Spinal cord (tissue), 10 donors: ENCODE data around the gene PIR. TPM values are rescaled to one million over a fixed set of nuclear protein-coding genes. Genes with fewer than 3 reads are reported as not detected.
A peak's percentile ranks its signal among the peaks of the same experiment; 100 is the strongest.

Experiments
- DNase-seq, 6 donors: peaks; one replicate each; pipeline versions ENCODE4 v3.0.0 to v3.0.0-alpha.2; 2013 to 2015; ENCODE audit warnings: low spot score in 6 of 6, low read depth in 4 of 6
- H3K27ac ChIP-seq: one replicate; pipeline ENCODE4 v1.5.1; 2013; ENCODE audit warnings: low read depth, low read length, control low read depth
- H3K27me3 ChIP-seq: one replicate; pipeline ENCODE4 v1.6.1; 2013; ENCODE audit warnings: low read length; ENCODE audit not compliant: control insufficient read depth, insufficient read depth
- H3K36me3 ChIP-seq: one replicate; pipeline ENCODE4 v1.6.1; 2013; ENCODE audit warnings: low read length; ENCODE audit not compliant: control insufficient read depth, insufficient read depth
- H3K4me1 ChIP-seq: one replicate; pipeline ENCODE4 v1.6.1; 2013; ENCODE audit warnings: low read length; ENCODE audit not compliant: control insufficient read depth, insufficient read depth
- H3K4me3 ChIP-seq: one replicate; pipeline ENCODE4 v1.5.1; 2013; ENCODE audit warnings: low read depth, low read length, control low read depth
- H3K9me3 ChIP-seq: one replicate; pipeline ENCODE4 v1.6.1; 2013; ENCODE audit warnings: low read length; ENCODE audit not compliant: control insufficient read depth, insufficient read depth
- WGBS: methylation state at CpG from one replicate; pipeline ENCODE4 v1.1.5; 2013; ENCODE audit warnings: missing lambda C conversion rate; ENCODE audit not compliant: insufficient coverage; 5-methylcytosine and 5-hydroxymethylcytosine counted together
- polyA plus RNA-seq, 2 donors: library from polyadenylated mRNA; unstranded; fragments of 120-200 nt; gene quantifications; one replicate each; pipeline ENCODE4 v1.2.1, GENCODE V29; 2013; ENCODE audit not compliant: insufficient read length in 2 of 2
- total RNA-seq, 2 donors: library from RNA; depleted of rRNA in 1 of 2; stranded (reverse); fragments of 120-200 nt in 1 of 2; fragments of >200 nt in 1 of 2; gene quantifications; one replicate each; pipeline versions ENCODE4 v1.2.3 to v1.2.4, GENCODE V29; 2013 to 2014
- donor health status: healthy.

PIR gene
- total and polyA plus RNA-seq, 4 donors = 5.3 to 9.9 (median 7.6) TPM

- no peaks in the 10 kb centered on the region for H3K9me3 ChIP-seq
- WGBS = no CpG with 5 or more reads among the region's 2 CpGs
- no peak overlapping the region for H3K4me3 ChIP-seq
- H3K27me3 ChIP-seq = peaks cover 11% of the 10 kb centered on the region
- no peaks in the 10 kb centered on the region for H3K36me3 ChIP-seq
- no peaks in the 10 kb centered on the region for H3K4me1 ChIP-seq
- no peak overlapping the region for H3K27ac ChIP-seq
- DNase-seq = no peak
These were observed 82.2 kb downstream of the PIR start for GRCh38 chrX:15410947-15411346.

- no peak for DNase-seq
These were observed 82.7 kb downstream of the PIR start for GRCh38 chrX:15410430-15410829.

GRCh38 chrX:15405846-15406245 lies 87.3 kb downstream of the PIR start:
- Histone ChIP-seq H3K27me3 (peaks cover 19% of the 10 kb centered on the region), H3K36me3 (no peaks in the 10 kb centered on the region)
- DNase-seq = no peak

More at GRCh38 chrX:15410430-15410829, 82.7 kb downstream of the PIR start:
- no peak overlapping the region for H3K4me3 ChIP-seq
- no peaks in the 10 kb centered on the region for H3K36me3 ChIP-seq
- H3K9me3 ChIP-seq = no peaks in the 10 kb centered on the region
- no peak overlapping the region for H3K27ac ChIP-seq
- no peaks in the 10 kb centered on the region for H3K4me1 ChIP-seq
- peaks cover 11% of the 10 kb centered on the region for H3K27me3 ChIP-seq

GRCh38 chrX:15404401-15405096 lies 88.6 kb downstream of the PIR start:
- H3K36me3 ChIP-seq = no peaks in the 10 kb centered on the region
- 40% methylated on average over 1 of the region's 7 CpGs for WGBS
- H3K9me3 ChIP-seq = no peaks in the 10 kb centered on the region
- H3K27ac ChIP-seq = no peak overlapping the region
- H3K4me1 ChIP-seq = no peaks in the 10 kb centered on the region
- H3K27me3 ChIP-seq = peaks cover 21% of the 10 kb centered on the region
- peak in 1 of 6 donors; percentile 41 for DNase-seq
- no peak overlapping the region for H3K4me3 ChIP-seq

More at GRCh38 chrX:15405846-15406245, 87.3 kb downstream of the PIR start:
- Histone ChIP-seq H3K9me3 (no peaks in the 10 kb centered on the region), H3K4me3 (no peak overlapping the region), H3K4me1 (no peaks in the 10 kb centered on the region), H3K27ac (no peak overlapping the region)
- WGBS = no CpG with 5 or more reads among the region's 3 CpGs

- Histone ChIP-seq H3K4me1 (no peaks in the 10 kb centered on the region), H3K36me3 (no peaks in the 10 kb centered on the region), H3K9me3 (no peaks in the 10 kb centered on the region), H3K27me3 (peaks cover 14% of the 10 kb centered on the region), H3K4me3 (no peak overlapping the region), H3K27ac (no peak overlapping the region)
- WGBS = no CpG with 5 or more reads among the region's 2 CpGs
- DNase-seq = no peak
These were observed 91.8 kb downstream of the PIR start for GRCh38 chrX:15401378-15401777.

- Histone ChIP-seq H3K27me3 (peaks cover 10% of the 10 kb centered on the region), H3K9me3 (no peaks in the 10 kb centered on the region), H3K4me3 (no peak overlapping the region), H3K36me3 (no peaks in the 10 kb centered on the region), H3K4me1 (no peaks in the 10 kb centered on the region), H3K27ac (no peak overlapping the region)
- WGBS = no CpG with 5 or more reads among the region's 3 CpGs
- no peak for DNase-seq
These were observed 93.2 kb downstream of the PIR start for GRCh38 chrX:15399962-15400391.

- Histone ChIP-seq H3K27me3 (peaks cover 7% of the 10 kb centered on the region), H3K27ac (no peak overlapping the region), H3K36me3 (no peaks in the 10 kb centered on the region), H3K4me1 (no peaks in the 10 kb centered on the region), H3K9me3 (no peaks in the 10 kb centered on the region), H3K4me3 (no peak overlapping the region)
- DNase-seq = no peak
These were observed 94.3 kb downstream of the PIR start for GRCh38 chrX:15398874-15399273.

- H3K4me3 ChIP-seq = no peak overlapping the region
- no peak overlapping the region for H3K27ac ChIP-seq
- H3K27me3 ChIP-seq = peaks cover 9% of the 10 kb centered on the region
- no peaks in the 10 kb centered on the region for H3K36me3 ChIP-seq
- H3K9me3 ChIP-seq = no peaks in the 10 kb centered on the region
- no peaks in the 10 kb centered on the region for H3K4me1 ChIP-seq
- WGBS = 69% methylated on average over 2 of the region's 2 CpGs
- DNase-seq = peak in 1 of 6 donors; percentile 29
These were observed 97.3 kb downstream of the PIR start for GRCh38 chrX:15395789-15396188.

- no peaks in the 10 kb centered on the region for H3K4me1 ChIP-seq
- 17% methylated on average over 1 of the region's 4 CpGs for WGBS
- H3K27ac ChIP-seq = no peak overlapping the region
- DNase-seq = no peak
- H3K36me3 ChIP-seq = no peaks in the 10 kb centered on the region
- no peak overlapping the region for H3K4me3 ChIP-seq
- H3K27me3 ChIP-seq = peaks cover 9% of the 10 kb centered on the region
- no peaks in the 10 kb centered on the region for H3K9me3 ChIP-seq
These were observed 101.3 kb downstream of the PIR start for GRCh38 chrX:15391850-15392249.

- WGBS = 24% methylated on average over 2 of the region's 2 CpGs
- Histone ChIP-seq H3K27me3 (peaks cover 19% of the 10 kb centered on the region), H3K4me3 (no peak within 1 kb of the TSS), H3K27ac (no peak within 1 kb of the TSS), H3K4me1 (no peaks in the 10 kb centered on the region), H3K9me3 (no peaks in the 10 kb centered on the region), H3K36me3 (no peaks in the 10 kb centered on the region)
- DNase-seq = peak in 1 of 6 donors; percentile 19
These were observed 108.8 kb downstream of the PIR start, which contains the start of gene VEGFD for GRCh38 chrX:15384304-15384703. Gene VEGFD, minus strand, starts transcription at chrX:15384413. Its CDS starts 467 bp downstream, at chrX:15383946.
